ENCODE data around the gene ATE1. TPM values are rescaled to one million over a fixed set of nuclear protein-coding genes. Genes with fewer than 3 reads are reported as not detected.

Gene ATE1
- total and polyA plus RNA-seq, 2 donors (not counting 1 experiment from before 2014, with no cell fraction given) = 8.2 to 32.0 TPM

GRCh38 chr10:121740069-121740468 is 187.8 kb downstream of the ATE1 start:
- no peak for TF ChIP-seq EZH2 (IDR thresholded peaks at IDR 0.05; ENCODE audit: borderline replicate concordance, insufficient read depth, low read depth, low read length, poor library complexity, severe bottlenecking)
- TF ChIP-seq, protein P1, sequence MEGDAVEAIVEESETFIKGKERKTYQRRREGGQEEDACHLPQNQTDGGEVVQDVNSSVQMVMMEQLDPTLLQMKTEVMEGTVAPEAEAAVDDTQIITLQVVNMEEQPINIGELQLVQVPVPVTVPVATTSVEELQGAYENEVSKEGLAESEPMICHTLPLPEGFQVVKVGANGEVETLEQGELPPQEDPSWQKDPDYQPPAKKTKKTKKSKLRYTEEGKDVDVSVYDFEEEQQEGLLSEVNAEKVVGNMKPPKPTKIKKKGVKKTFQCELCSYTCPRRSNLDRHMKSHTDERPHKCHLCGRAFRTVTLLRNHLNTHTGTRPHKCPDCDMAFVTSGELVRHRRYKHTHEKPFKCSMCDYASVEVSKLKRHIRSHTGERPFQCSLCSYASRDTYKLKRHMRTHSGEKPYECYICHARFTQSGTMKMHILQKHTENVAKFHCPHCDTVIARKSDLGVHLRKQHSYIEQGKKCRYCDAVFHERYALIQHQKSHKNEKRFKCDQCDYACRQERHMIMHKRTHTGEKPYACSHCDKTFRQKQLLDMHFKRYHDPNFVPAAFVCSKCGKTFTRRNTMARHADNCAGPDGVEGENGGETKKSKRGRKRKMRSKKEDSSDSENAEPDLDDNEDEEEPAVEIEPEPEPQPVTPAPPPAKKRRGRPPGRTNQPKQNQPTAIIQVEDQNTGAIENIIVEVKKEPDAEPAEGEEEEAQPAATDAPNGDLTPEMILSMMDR (IDR thresholded peaks at IDR 0.05) = no peak
- H3K27me3 Mint-ChIP-seq = peaks cover 5% of the 10 kb centered on the region
- H3K9ac ChIP-seq (ENCODE audit: low read length) = no peak overlapping the region
- POLR2A ChIA-PET = no interaction called here
- no peaks in the 10 kb centered on the region for H3K9me3 Mint-ChIP-seq (ENCODE audit: insufficient read depth)
- no peaks in the 10 kb centered on the region for H3K9me3 ChIP-seq (ENCODE audit: control extremely low read depth in 1 of 3, control insufficient read depth in 2 of 3, insufficient read depth in 1 of 3, low read length in 2 of 3)
- H3K27me3 ChIP-seq (replicated peaks in 1 of 4; ENCODE audit: control extremely low read depth in 1 of 4, control insufficient read depth in 3 of 4, insufficient read depth in 4 of 4, low read length in 3 of 4) = peaks cover 0 to 5% (median 2%) of the 10 kb centered on the region in 4 experiments
- no CpG with 5 or more reads among the region's 2 CpGs for WGBS (ENCODE audit: insufficient coverage)
- H3K4me3 Mint-ChIP-seq = no peak overlapping the region
- ATAC-seq (ENCODE audit: low read depth) (no peak), DNase-seq (no peak)
- H3K4me3 ChIP-seq (ENCODE audit: control extremely low read depth in 1 of 5, extremely low read depth in 1 of 5, insufficient read depth in 1 of 5, low read depth in 2 of 5, low read length in 4 of 5) = no peak overlapping the region
- H4K20me1 ChIP-seq (ENCODE audit: control insufficient read depth, insufficient read depth, low read length, poor library complexity, severe bottlenecking) = no peaks in the 10 kb centered on the region
- no peak overlapping the region for H3K27ac Mint-ChIP-seq
- H3K4me1 ChIP-seq (ENCODE audit: control insufficient read depth in 2 of 2, insufficient read depth in 2 of 2, low read length in 2 of 2) = no peaks in the 10 kb centered on the region
- CTCF ChIA-PET = no interaction called here
- H2AFZ ChIP-seq (ENCODE audit: insufficient read depth, low read depth, low read length, poor library complexity, severe bottlenecking) = no peak overlapping the region
- no peaks in the 10 kb centered on the region for H3K36me3 ChIP-seq (replicated peaks in 1 of 2; ENCODE audit: control extremely low read depth in 1 of 2, control insufficient read depth in 1 of 2, extremely low read depth in 1 of 2, insufficient read depth in 2 of 2, low read length in 1 of 2)
- no peak overlapping the region for H3K4me2 ChIP-seq (replicated peaks; ENCODE audit: low read depth, low read length, poor library complexity, severe bottlenecking)
- intact Hi-C loops (cut with micrococcal nuclease) = no loop called here
- no peaks in the 10 kb centered on the region for H3K4me1 Mint-ChIP-seq
- no peak overlapping the region for H3K27ac ChIP-seq (ENCODE audit: low read length in 2 of 2)
- H3K79me2 ChIP-seq (ENCODE audit: control insufficient read depth, insufficient read depth, low read length) = no peaks in the 10 kb centered on the region

DNA sequence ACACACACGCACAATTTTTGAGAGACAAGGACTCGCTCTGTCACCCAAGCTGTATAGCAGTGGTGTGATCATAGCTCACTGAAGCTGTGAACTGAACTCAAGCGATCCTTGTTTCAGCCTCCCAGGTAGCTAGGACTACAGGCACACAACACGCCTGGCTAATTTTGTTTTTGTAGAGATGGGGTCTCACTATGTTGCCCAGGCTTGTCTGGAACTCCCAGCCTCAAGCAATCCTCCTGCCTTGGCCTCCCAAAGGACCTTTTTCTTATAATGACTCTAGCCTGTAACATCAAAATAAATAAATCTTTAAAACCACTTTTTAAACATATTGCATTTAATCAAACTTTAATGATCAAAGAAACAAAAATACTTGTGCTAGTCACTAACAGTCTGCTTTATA is 188.7 kb downstream of the ATE1 start:
- Histone ChIP-seq H3K36me3 (replicated peaks in 1 of 2; ENCODE audit: control extremely low read depth in 1 of 2, control insufficient read depth in 1 of 2, extremely low read depth in 1 of 2, insufficient read depth in 2 of 2, low read length in 1 of 2) (no peaks in the 10 kb centered on the region), H3K79me2 (ENCODE audit: control insufficient read depth, insufficient read depth, low read length) (no peaks in the 10 kb centered on the region), H4K20me1 (ENCODE audit: control insufficient read depth, insufficient read depth, low read length, poor library complexity, severe bottlenecking) (no peaks in the 10 kb centered on the region), H3K9ac (ENCODE audit: low read length) (no peak overlapping the region), H3K4me3 (ENCODE audit: control extremely low read depth in 1 of 5, extremely low read depth in 1 of 5, insufficient read depth in 1 of 5, low read depth in 2 of 5, low read length in 4 of 5) (no peak overlapping the region), H2AFZ (ENCODE audit: insufficient read depth, low read depth, low read length, poor library complexity, severe bottlenecking) (no peak overlapping the region), H3K27me3 (replicated peaks in 1 of 4; ENCODE audit: control extremely low read depth in 1 of 4, control insufficient read depth in 3 of 4, insufficient read depth in 4 of 4, low read length in 3 of 4) (peaks cover 0 to 10% (median 2%) of the 10 kb centered on the region in 4 experiments), H3K9me3 (ENCODE audit: control extremely low read depth in 1 of 3, control insufficient read depth in 2 of 3, insufficient read depth in 1 of 3, low read length in 2 of 3) (no peaks in the 10 kb centered on the region), H3K4me2 (replicated peaks; ENCODE audit: low read depth, low read length, poor library complexity, severe bottlenecking) (no peak overlapping the region), H3K4me1 (ENCODE audit: control insufficient read depth in 2 of 2, insufficient read depth in 2 of 2, low read length in 2 of 2) (no peaks in the 10 kb centered on the region), H3K27ac (ENCODE audit: low read length in 2 of 2) (no peak overlapping the region)
- CTCF ChIA-PET = interaction anchor here (0.5 kb wide), 1 partner anchor 952 kb away, joined by 3 read pairs; no protein-coding TSS in a partner anchor
- DNase-seq (no peak), ATAC-seq (ENCODE audit: low read depth) (no peak)
- Mint-ChIP-seq H3K4me3 (no peak overlapping the region), H3K9me3 (ENCODE audit: insufficient read depth) (no peaks in the 10 kb centered on the region), H3K27ac (no peak overlapping the region), H3K27me3 (peaks cover 9% of the 10 kb centered on the region), H3K4me1 (no peaks in the 10 kb centered on the region)
- 100% methylated on average over 3 of the region's 4 CpGs for WGBS (ENCODE audit: insufficient coverage)
- no peak for TF ChIP-seq EZH2 (IDR thresholded peaks at IDR 0.05; ENCODE audit: borderline replicate concordance, insufficient read depth, low read depth, low read length, poor library complexity, severe bottlenecking)
- POLR2A ChIA-PET = no interaction called here
- intact Hi-C loops (cut with micrococcal nuclease) = no loop called here

Data from B cell (primary cell).